ENCODE results near the gene PPP2R2C.
A peak's percentile ranks its signal among the peaks of the same experiment; 100 is the strongest.

The PPP2R2C gene

DNA sequence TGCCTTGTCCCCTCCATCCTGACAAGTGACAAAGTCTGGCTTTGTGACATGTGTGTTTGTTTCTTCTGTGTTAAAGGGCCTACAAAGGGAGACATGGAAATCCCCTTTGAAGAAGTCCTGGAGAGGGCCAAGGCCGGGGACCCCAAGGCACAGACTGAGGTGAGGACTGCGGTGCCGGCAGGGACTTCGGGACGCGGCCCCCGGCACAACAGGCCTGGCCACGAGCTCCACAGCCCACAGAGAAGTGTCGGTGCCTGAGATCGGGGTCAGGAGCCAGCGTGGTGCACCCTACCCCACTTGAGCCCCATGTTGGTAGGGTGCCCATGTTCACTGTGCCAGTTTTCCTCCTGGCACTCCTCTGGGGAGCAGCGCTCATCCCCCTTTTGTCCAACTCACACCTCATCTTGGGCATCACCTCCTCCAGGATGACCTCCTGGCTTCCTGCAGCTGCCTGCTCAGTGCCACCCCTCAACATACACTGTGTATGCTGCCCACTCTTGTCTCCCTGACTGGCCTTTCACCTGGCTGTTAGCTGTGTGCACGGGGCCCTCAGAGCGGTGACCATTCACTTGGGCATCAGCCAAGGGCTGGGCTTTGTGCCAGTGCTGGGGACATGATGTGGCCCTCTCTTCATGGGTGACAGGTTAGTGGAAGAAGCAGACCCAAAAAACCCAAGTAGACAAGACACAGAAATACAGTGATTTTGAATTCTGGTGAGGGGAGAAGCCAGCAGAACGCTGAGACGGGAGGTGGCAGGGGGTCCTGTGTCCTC is 185.2 kb downstream of the PPP2R2C start:
- H3K27me3 ChIP-seq (ENCODE audit: control insufficient read depth in 1 of 2, insufficient read depth in 1 of 2, low read length in 2 of 2), result no peaks in the 10 kb centered on the region
- H3K79me1 ChIP-seq (replicated peaks; ENCODE audit: low read length, poor library complexity, severe bottlenecking), result peaks cover 58% of the 10 kb centered on the region

GRCh38 chr4:6283282-6283681 is 189.1 kb downstream of the PPP2R2C start:
- H4K8ac ChIP-seq (ENCODE audit: low read length), result no peak overlapping the region
- H3K14ac ChIP-seq (ENCODE audit: low read length in 2 of 2), result no peak overlapping the region
- H3K9ac ChIP-seq (ENCODE audit: low read length), result no peak overlapping the region
- H3K4me1 ChIP-seq (ENCODE audit: control insufficient read depth, insufficient read depth, low read depth, low read length), result peaks cover 3% of the 10 kb centered on the region
- H2BK12ac ChIP-seq (ENCODE audit: low read length in 2 of 2), result no peak overlapping the region
- H3K4me2 ChIP-seq (ENCODE audit: low read length, poor library complexity, severe bottlenecking), result no peak overlapping the region
- H2BK120ac ChIP-seq (ENCODE audit: low read depth, low read length), result no peak overlapping the region
- H3K36me3 ChIP-seq (ENCODE audit: control insufficient read depth in 1 of 2, insufficient read depth in 2 of 2, low read depth in 1 of 2, low read length in 2 of 2), result peaks cover 34 to 90% of the 10 kb centered on the region in 2 experiments
- H3K4me3 ChIP-seq (ENCODE audit: insufficient read depth in 1 of 2, low read depth in 1 of 2, low read length in 2 of 2), result no peak overlapping the region
- no peaks in the 10 kb centered on the region for H3K27me3 ChIP-seq (ENCODE audit: control insufficient read depth in 1 of 2, insufficient read depth in 1 of 2, low read length in 2 of 2)
- H2AFZ ChIP-seq (ENCODE audit: low read depth, low read length), result no peak overlapping the region
- peaks cover 68% of the 10 kb centered on the region for H3K79me1 ChIP-seq (replicated peaks; ENCODE audit: low read length, poor library complexity, severe bottlenecking)
- WGBS, result 93% methylated on average over 4 of the region's 4 CpGs
- DNase-seq, result no peak
- no peak overlapping the region for H3K18ac ChIP-seq (ENCODE audit: low read depth in 1 of 2, low read length in 2 of 2)
- no peak overlapping the region for H4K91ac ChIP-seq (ENCODE audit: low read length)
- no peaks in the 10 kb centered on the region for H3K9me3 ChIP-seq (ENCODE audit: control insufficient read depth, low read length)
- H2BK15ac ChIP-seq (ENCODE audit: low read depth, poor library complexity, severe bottlenecking), result no peak overlapping the region
- H3K27ac ChIP-seq (ENCODE audit: low read length, poor library complexity, severe bottlenecking), result no peak overlapping the region
- H3K23ac ChIP-seq (ENCODE audit: low read length in 2 of 2), result no peak overlapping the region
- H2AK5ac ChIP-seq (ENCODE audit: low read length, severe bottlenecking), result no peak overlapping the region
- no peak overlapping the region for H2BK5ac ChIP-seq (ENCODE audit: low read depth, low read length, poor library complexity, severe bottlenecking)
- no peak overlapping the region for H3K4ac ChIP-seq (ENCODE audit: low read depth in 1 of 2, low read length in 2 of 2)

More for the DNA sequence above, 185.2 kb downstream of the PPP2R2C start:
- no peak overlapping the region for H2AFZ ChIP-seq (ENCODE audit: low read depth, low read length)
- no peaks in the 10 kb centered on the region for H3K9me3 ChIP-seq (ENCODE audit: control insufficient read depth, low read length)
- H2AK5ac ChIP-seq (ENCODE audit: low read length, severe bottlenecking), result no peak overlapping the region
- H3K36me3 ChIP-seq (ENCODE audit: control insufficient read depth in 1 of 2, insufficient read depth in 2 of 2, low read depth in 1 of 2, low read length in 2 of 2), result peaks cover 53 to 86% of the 10 kb centered on the region in 2 experiments
- no peak overlapping the region for H4K91ac ChIP-seq (ENCODE audit: low read length)
- no peak overlapping the region for H2BK15ac ChIP-seq (ENCODE audit: low read depth, poor library complexity, severe bottlenecking)
- no peak overlapping the region for H2BK120ac ChIP-seq (ENCODE audit: low read depth, low read length)
- WGBS, result 97% methylated on average over 16 of the region's 16 CpGs
- H3K4ac ChIP-seq (ENCODE audit: low read depth in 1 of 2, low read length in 2 of 2), result no peak overlapping the region
- H2BK12ac ChIP-seq (ENCODE audit: low read length in 2 of 2), result no peak overlapping the region
- H3K27ac ChIP-seq (ENCODE audit: low read length, poor library complexity, severe bottlenecking), result no peak overlapping the region
- H3K4me2 ChIP-seq (ENCODE audit: low read length, poor library complexity, severe bottlenecking), result no peak overlapping the region
- H2BK5ac ChIP-seq (ENCODE audit: low read depth, low read length, poor library complexity, severe bottlenecking), result no peak overlapping the region
- no peak overlapping the region for H3K9ac ChIP-seq (ENCODE audit: low read length)
- peaks cover under 1% of the 10 kb centered on the region for H3K4me1 ChIP-seq (ENCODE audit: control insufficient read depth, insufficient read depth, low read depth, low read length)
- no peak overlapping the region for H4K8ac ChIP-seq (ENCODE audit: low read length)
- DNase-seq, result no peak
- no peak overlapping the region for H3K14ac ChIP-seq (ENCODE audit: low read length in 2 of 2)
- H3K23ac ChIP-seq (ENCODE audit: low read length in 2 of 2), result no peak overlapping the region
- H3K4me3 ChIP-seq (ENCODE audit: insufficient read depth in 1 of 2, low read depth in 1 of 2, low read length in 2 of 2), result no peak overlapping the region
- H3K18ac ChIP-seq (ENCODE audit: low read depth in 1 of 2, low read length in 2 of 2), result no peak overlapping the region

DNA sequence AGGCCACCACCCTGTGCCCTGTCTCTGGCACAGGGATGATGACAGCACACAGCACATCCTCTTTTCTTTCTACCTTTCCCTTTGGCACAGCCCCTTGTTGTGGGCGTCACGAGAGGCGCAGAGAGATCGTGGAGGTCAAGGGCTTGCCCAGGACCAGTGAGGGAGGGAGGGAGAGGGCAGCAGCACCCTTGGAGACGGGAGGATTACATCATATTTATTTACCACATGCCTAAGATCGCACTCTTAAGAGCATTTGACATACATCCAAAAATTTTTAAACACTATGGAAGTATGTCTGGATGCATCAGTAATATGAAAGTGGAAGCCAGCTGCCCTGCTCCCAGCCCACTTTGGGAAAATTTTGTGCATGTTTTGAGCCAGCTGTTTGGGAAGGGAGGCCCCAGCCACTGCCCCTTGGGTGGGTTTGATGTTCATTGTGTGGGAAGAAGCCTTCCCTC is 190.1 kb downstream of the PPP2R2C start:
- Histone ChIP-seq H2BK120ac (ENCODE audit: low read depth, low read length) (no peak overlapping the region), H4K91ac (ENCODE audit: low read length) (no peak overlapping the region), H3K9me3 (ENCODE audit: control insufficient read depth, low read length) (no peaks in the 10 kb centered on the region), H2BK15ac (ENCODE audit: low read depth, poor library complexity, severe bottlenecking) (no peak overlapping the region), H3K4ac (ENCODE audit: low read depth in 1 of 2, low read length in 2 of 2) (no peak overlapping the region), H3K4me3 (ENCODE audit: insufficient read depth in 1 of 2, low read depth in 1 of 2, low read length in 2 of 2) (no peak overlapping the region), H2AFZ (ENCODE audit: low read depth, low read length) (no peak overlapping the region), H3K36me3 (ENCODE audit: control insufficient read depth in 1 of 2, insufficient read depth in 2 of 2, low read depth in 1 of 2, low read length in 2 of 2) (peaks cover 28 to 91% of the 10 kb centered on the region in 2 experiments), H3K23ac (ENCODE audit: low read length in 2 of 2) (peak overlapping the region in 1 of 2 experiments; percentile 43), H2BK5ac (ENCODE audit: low read depth, low read length, poor library complexity, severe bottlenecking) (no peak overlapping the region), H3K9ac (ENCODE audit: low read length) (no peak overlapping the region), H3K18ac (ENCODE audit: low read depth in 1 of 2, low read length in 2 of 2) (no peak overlapping the region), H3K4me2 (ENCODE audit: low read length, poor library complexity, severe bottlenecking) (no peak overlapping the region), H2BK12ac (ENCODE audit: low read length in 2 of 2) (no peak overlapping the region), H3K27ac (ENCODE audit: low read length, poor library complexity, severe bottlenecking) (no peak overlapping the region), H3K27me3 (ENCODE audit: control insufficient read depth in 1 of 2, insufficient read depth in 1 of 2, low read length in 2 of 2) (no peaks in the 10 kb centered on the region), H3K4me1 (ENCODE audit: control insufficient read depth, insufficient read depth, low read depth, low read length) (peaks cover 3% of the 10 kb centered on the region), H3K79me1 (replicated peaks; ENCODE audit: low read length, poor library complexity, severe bottlenecking) (peaks cover 74% of the 10 kb centered on the region), H2AK5ac (ENCODE audit: low read length, severe bottlenecking) (no peak overlapping the region), H3K14ac (ENCODE audit: low read length in 2 of 2) (no peak overlapping the region), H4K8ac (ENCODE audit: low read length) (no peak overlapping the region)
- DNase-seq, result no peak
- no CpG with 5 or more reads among the region's 6 CpGs for WGBS

DNA sequence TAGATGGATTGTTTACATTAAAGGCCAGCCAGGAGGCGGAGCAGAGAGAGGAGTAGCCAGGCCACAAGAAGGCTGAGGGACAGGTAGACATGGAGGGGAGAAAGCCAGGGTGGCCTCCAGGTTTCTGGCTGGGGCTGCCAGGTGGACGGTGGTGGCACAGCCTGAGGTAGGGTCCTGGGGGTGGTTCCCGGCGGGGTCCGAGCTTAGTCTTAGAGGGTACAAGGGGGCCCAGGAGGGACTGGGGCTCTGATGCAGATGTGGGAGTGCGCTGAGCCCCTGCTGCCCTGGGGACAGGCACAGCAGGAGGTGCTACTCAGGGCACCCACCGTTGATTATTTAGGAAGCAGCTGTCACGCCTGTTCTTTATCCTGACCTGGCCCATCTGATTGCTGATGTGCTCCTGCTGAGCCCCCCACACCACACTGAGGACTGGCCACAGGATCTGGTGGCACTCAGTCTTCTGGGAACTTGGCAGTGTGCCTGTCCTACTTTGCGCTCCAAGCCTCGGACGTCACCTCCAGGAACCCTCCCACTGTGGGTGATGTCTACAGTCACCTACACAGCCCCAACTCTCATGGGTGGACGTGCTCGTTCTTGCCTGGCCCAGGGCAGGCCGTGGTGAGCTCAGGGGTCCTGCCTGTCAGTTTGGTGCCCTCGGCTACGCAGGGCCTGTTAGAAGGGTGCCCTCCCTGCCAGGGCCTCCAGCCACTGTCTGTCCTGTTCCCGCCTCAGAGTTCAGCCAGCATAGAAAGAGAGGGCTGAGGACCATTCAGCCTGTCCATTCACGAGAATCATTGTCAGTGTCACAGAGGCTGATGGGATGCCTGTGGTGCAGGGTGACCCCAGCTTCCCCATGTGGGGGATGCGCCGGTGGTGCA is 190.7 kb downstream of the PPP2R2C start:
- H3K27ac ChIP-seq (ENCODE audit: low read length, poor library complexity, severe bottlenecking), result no peak overlapping the region
- H3K79me1 ChIP-seq (replicated peaks; ENCODE audit: low read length, poor library complexity, severe bottlenecking), result peaks cover 70% of the 10 kb centered on the region
- no peak for DNase-seq
- no peak overlapping the region for H3K4me2 ChIP-seq (ENCODE audit: low read length, poor library complexity, severe bottlenecking)
- peak overlapping the region in 1 of 2 experiments; percentile 8 for H3K14ac ChIP-seq (ENCODE audit: low read length in 2 of 2)
- H4K91ac ChIP-seq (ENCODE audit: low read length), result no peak overlapping the region
- no peak overlapping the region for H2BK15ac ChIP-seq (ENCODE audit: low read depth, poor library complexity, severe bottlenecking)
- H2AFZ ChIP-seq (ENCODE audit: low read depth, low read length), result no peak overlapping the region
- H3K9me3 ChIP-seq (ENCODE audit: control insufficient read depth, low read length), result no peaks in the 10 kb centered on the region
- no peak overlapping the region for H4K8ac ChIP-seq (ENCODE audit: low read length)
- no peaks in the 10 kb centered on the region for H3K27me3 ChIP-seq (ENCODE audit: control insufficient read depth in 1 of 2, insufficient read depth in 1 of 2, low read length in 2 of 2)
- H3K4me1 ChIP-seq (ENCODE audit: control insufficient read depth, insufficient read depth, low read depth, low read length), result peaks cover 6% of the 10 kb centered on the region
- H2BK5ac ChIP-seq (ENCODE audit: low read depth, low read length, poor library complexity, severe bottlenecking), result no peak overlapping the region
- no peak overlapping the region for H3K4me3 ChIP-seq (ENCODE audit: insufficient read depth in 1 of 2, low read depth in 1 of 2, low read length in 2 of 2)
- H3K18ac ChIP-seq (ENCODE audit: low read depth in 1 of 2, low read length in 2 of 2), result no peak overlapping the region
- no peak overlapping the region for H2BK12ac ChIP-seq (ENCODE audit: low read length in 2 of 2)
- 94% methylated on average over 18 of the region's 20 CpGs for WGBS
- no peak overlapping the region for H3K9ac ChIP-seq (ENCODE audit: low read length)
- peaks cover 22 to 90% of the 10 kb centered on the region in 2 experiments for H3K36me3 ChIP-seq (ENCODE audit: control insufficient read depth in 1 of 2, insufficient read depth in 2 of 2, low read depth in 1 of 2, low read length in 2 of 2)
- no peak overlapping the region for H2AK5ac ChIP-seq (ENCODE audit: low read length, severe bottlenecking)
- no peak overlapping the region for H2BK120ac ChIP-seq (ENCODE audit: low read depth, low read length)
- no peak overlapping the region for H3K4ac ChIP-seq (ENCODE audit: low read depth in 1 of 2, low read length in 2 of 2)
- peak overlapping the region in 1 of 2 experiments; percentile 43 for H3K23ac ChIP-seq (ENCODE audit: low read length in 2 of 2)
